ENCODE measurements around the gene PSMD12.

PSMD12 gene

DNA sequence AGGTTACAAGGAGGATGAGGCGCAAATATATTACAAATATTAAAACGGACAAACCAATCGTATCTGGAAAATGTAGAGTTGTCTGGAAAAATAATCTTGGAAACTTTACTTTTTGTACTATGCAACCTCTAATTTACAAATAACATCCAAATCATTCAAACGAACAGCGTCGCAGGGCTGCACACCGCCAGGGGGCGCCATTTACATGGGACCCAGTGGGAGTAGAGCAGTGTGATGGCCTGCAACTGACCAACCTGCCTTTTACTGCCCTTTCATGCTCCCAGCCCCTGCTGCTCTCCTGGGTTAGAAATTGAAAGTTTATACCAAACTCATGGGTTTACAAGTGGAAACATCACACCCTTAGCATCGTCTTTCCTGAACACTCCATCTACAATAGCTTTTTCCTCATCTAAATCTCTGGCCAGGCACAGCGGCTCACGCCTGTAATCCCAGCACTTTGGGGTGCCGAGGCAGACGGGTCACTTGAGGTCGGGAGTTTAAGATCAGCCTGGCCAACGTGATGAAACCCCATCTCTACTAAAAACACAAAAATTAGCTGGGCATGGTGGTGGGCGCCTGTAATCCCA lies 20.7 kb upstream of the PSMD12 start:
- no peak overlapping the region for H2AK5ac ChIP-seq (ENCODE audit: low read length)
- H3K4me2 ChIP-seq (ENCODE audit: low read length): no peak overlapping the region
- no peaks in the 10 kb centered on the region for H3K36me3 ChIP-seq (ENCODE audit: control insufficient read depth, insufficient read depth, low read length)
- H2BK5ac ChIP-seq (ENCODE audit: low read length): no peak overlapping the region
- no peak overlapping the region for H2BK120ac ChIP-seq (ENCODE audit: low read depth, low read length)
- H3K9ac ChIP-seq (ENCODE audit: low read length): no peak overlapping the region
- peaks cover 35% of the 10 kb centered on the region for H3K79me2 ChIP-seq (ENCODE audit: control insufficient read depth, insufficient read depth, low read length)
- H3K4me3 ChIP-seq (ENCODE audit: low read length): no peak overlapping the region
- H3K79me1 ChIP-seq (ENCODE audit: low read length): peaks cover 6% of the 10 kb centered on the region
- no peak overlapping the region for H3K56ac ChIP-seq (ENCODE audit: low read length)
- DNase-seq: peak; percentile 70
- H3K27me3 ChIP-seq (ENCODE audit: insufficient read depth, low read length, poor library complexity): no peaks in the 10 kb centered on the region
- no peak overlapping the region for H4K5ac ChIP-seq (ENCODE audit: low read length)
- no peak overlapping the region for H4K8ac ChIP-seq (ENCODE audit: low read depth, low read length)
- no peak overlapping the region for H3K23ac ChIP-seq (ENCODE audit: low read length)
- no peak overlapping the region for H3K27ac ChIP-seq (ENCODE audit: low read depth, low read length)
- no CpG with 5 or more reads among the region's 16 CpGs for WGBS (ENCODE audit: extremely low coverage, insufficient coverage, low lambda C conversion rate)
- H2BK15ac ChIP-seq (replicated peaks; ENCODE audit: low read depth): no peak overlapping the region
- no peak overlapping the region for H3K4ac ChIP-seq (ENCODE audit: low read depth, low read length)
- H3K4me1 ChIP-seq (ENCODE audit: control insufficient read depth, low read depth, low read length): no peaks in the 10 kb centered on the region
- no peak overlapping the region for H3K18ac ChIP-seq (ENCODE audit: low read length)

DNA sequence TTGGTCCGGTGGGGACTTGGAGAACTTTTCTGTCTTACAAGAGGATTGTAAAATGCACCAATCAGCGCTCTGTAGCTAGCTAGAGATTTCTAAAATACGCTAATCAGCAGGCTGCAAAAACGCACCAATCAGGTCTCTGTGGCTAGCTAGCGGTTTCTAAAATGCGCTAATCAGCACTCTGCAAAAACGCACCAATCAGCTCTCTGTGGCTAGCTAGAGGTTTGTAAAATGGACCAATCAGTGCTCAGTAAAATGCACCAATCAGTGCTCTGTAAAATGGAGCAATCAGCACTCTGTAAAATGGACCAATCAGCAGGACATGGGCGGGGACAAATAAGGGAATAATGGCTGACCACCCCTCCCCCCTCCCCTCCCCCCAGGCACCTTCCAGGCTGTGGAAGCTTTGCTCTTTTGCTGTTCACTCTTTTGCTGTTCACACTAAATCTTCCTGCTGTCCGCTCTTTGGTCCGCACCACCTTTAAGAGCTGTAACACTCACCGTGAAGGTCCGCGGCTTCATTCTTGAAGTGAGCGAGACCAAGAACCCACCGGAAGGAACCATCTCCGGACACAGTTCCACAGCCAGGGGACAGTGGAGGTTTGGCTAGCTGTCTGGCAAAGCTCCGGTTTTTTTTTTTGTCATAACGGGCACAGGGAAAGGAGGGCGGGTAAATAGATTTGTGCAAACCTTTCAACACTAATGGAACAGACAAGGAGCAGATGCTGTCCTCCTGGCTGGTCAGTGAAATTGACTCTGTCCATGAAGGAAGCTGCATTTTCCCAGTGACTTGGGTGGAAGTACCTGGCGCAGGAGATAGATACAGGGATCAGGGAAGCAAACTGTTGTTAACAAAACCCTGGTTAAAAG lies 19.0 kb upstream of the PSMD12 start:
- no peaks in the 10 kb centered on the region for H3K4me1 ChIP-seq (ENCODE audit: control insufficient read depth, low read depth, low read length)
- H4K5ac ChIP-seq (ENCODE audit: low read length): no peak overlapping the region
- no peak overlapping the region for H3K4me2 ChIP-seq (ENCODE audit: low read length)
- H3K27me3 ChIP-seq (ENCODE audit: insufficient read depth, low read length, poor library complexity): no peaks in the 10 kb centered on the region
- no peak overlapping the region for H4K8ac ChIP-seq (ENCODE audit: low read depth, low read length)
- DNase-seq: peak; percentile 50
- H3K4ac ChIP-seq (ENCODE audit: low read depth, low read length): no peak overlapping the region
- H3K23ac ChIP-seq (ENCODE audit: low read length): no peak overlapping the region
- H2BK15ac ChIP-seq (replicated peaks; ENCODE audit: low read depth): no peak overlapping the region
- no peak overlapping the region for H3K18ac ChIP-seq (ENCODE audit: low read length)
- no peak overlapping the region for H2BK5ac ChIP-seq (ENCODE audit: low read length)
- H2AK5ac ChIP-seq (ENCODE audit: low read length): no peak overlapping the region
- H3K56ac ChIP-seq (ENCODE audit: low read length): no peak overlapping the region
- no peak overlapping the region for H3K4me3 ChIP-seq (ENCODE audit: low read length)
- WGBS (ENCODE audit: extremely low coverage, insufficient coverage, low lambda C conversion rate): no CpG with 5 or more reads among the region's 20 CpGs
- H3K36me3 ChIP-seq (ENCODE audit: control insufficient read depth, insufficient read depth, low read length): no peaks in the 10 kb centered on the region
- peaks cover 40% of the 10 kb centered on the region for H3K79me2 ChIP-seq (ENCODE audit: control insufficient read depth, insufficient read depth, low read length)
- H3K9ac ChIP-seq (ENCODE audit: low read length): no peak overlapping the region
- H3K27ac ChIP-seq (ENCODE audit: low read depth, low read length): no peak overlapping the region
- H3K79me1 ChIP-seq (ENCODE audit: low read length): peaks cover 9% of the 10 kb centered on the region
- H2BK120ac ChIP-seq (ENCODE audit: low read depth, low read length): no peak overlapping the region

DNA sequence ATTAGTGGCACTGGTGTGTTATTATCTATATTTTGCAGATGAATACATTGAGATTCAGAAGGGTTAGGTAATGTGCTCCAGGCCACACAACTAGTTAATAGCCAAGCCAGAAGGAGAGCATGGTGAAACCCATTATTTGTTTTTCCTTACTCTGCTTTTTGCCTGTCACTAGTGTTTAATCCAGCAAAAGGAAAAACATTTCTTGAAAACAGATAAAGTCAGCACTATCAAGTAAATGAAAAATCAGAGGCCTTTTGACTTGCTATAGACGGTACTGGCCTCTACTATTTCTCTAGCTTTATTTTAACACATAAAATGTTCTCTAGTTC lies 15.5 kb upstream of the PSMD12 start:
- no peak overlapping the region for H2BK5ac ChIP-seq (ENCODE audit: low read length)
- no peak overlapping the region for H3K4me3 ChIP-seq (ENCODE audit: low read length)
- H4K8ac ChIP-seq (ENCODE audit: low read depth, low read length): no peak overlapping the region
- no peak overlapping the region for H4K5ac ChIP-seq (ENCODE audit: low read length)
- H3K27ac ChIP-seq (ENCODE audit: low read depth, low read length): no peak overlapping the region
- no peak overlapping the region for H3K4ac ChIP-seq (ENCODE audit: low read depth, low read length)
- peaks cover 10% of the 10 kb centered on the region for H3K79me1 ChIP-seq (ENCODE audit: low read length)
- H2BK120ac ChIP-seq (ENCODE audit: low read depth, low read length): no peak overlapping the region
- no peaks in the 10 kb centered on the region for H3K36me3 ChIP-seq (ENCODE audit: control insufficient read depth, insufficient read depth, low read length)
- peaks cover 32% of the 10 kb centered on the region for H3K79me2 ChIP-seq (ENCODE audit: control insufficient read depth, insufficient read depth, low read length)
- H3K9ac ChIP-seq (ENCODE audit: low read length): no peak overlapping the region
- no CpG with 5 or more reads among the region's 1 CpG for WGBS (ENCODE audit: extremely low coverage, insufficient coverage, low lambda C conversion rate)
- H3K4me1 ChIP-seq (ENCODE audit: control insufficient read depth, low read depth, low read length): peaks cover 3% of the 10 kb centered on the region
- H3K4me2 ChIP-seq (ENCODE audit: low read length): no peak overlapping the region
- no peak for DNase-seq
- H3K27me3 ChIP-seq (ENCODE audit: insufficient read depth, low read length, poor library complexity): no peaks in the 10 kb centered on the region
- H3K56ac ChIP-seq (ENCODE audit: low read length): no peak overlapping the region
- no peak overlapping the region for H2BK15ac ChIP-seq (replicated peaks; ENCODE audit: low read depth)
- no peak overlapping the region for H3K18ac ChIP-seq (ENCODE audit: low read length)
- no peak overlapping the region for H3K23ac ChIP-seq (ENCODE audit: low read length)
- no peak overlapping the region for H2AK5ac ChIP-seq (ENCODE audit: low read length)

DNA sequence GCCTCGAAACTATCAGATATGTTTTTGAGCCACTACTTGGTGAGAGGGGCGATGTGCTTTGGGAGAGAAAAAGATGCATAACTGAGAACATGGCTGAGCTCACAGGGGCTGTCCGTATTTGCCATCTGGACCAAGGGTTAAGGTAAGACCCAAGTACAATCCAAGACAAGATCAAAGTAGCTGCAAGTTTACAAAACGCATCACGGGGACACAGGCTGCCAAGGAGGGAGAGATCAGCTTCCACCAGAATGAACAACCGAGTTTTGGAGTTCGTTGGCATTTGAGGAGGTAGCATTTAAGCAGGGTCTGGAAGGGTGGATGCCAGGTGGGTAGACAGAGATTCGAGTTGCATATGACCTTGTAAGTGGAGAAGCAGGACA lies 12.9 kb upstream of the PSMD12 start:
- Histone ChIP-seq H3K27ac (ENCODE audit: low read depth, low read length) (peak overlapping the region; percentile 58), H4K8ac (ENCODE audit: low read depth, low read length) (no peak overlapping the region)

DNA sequence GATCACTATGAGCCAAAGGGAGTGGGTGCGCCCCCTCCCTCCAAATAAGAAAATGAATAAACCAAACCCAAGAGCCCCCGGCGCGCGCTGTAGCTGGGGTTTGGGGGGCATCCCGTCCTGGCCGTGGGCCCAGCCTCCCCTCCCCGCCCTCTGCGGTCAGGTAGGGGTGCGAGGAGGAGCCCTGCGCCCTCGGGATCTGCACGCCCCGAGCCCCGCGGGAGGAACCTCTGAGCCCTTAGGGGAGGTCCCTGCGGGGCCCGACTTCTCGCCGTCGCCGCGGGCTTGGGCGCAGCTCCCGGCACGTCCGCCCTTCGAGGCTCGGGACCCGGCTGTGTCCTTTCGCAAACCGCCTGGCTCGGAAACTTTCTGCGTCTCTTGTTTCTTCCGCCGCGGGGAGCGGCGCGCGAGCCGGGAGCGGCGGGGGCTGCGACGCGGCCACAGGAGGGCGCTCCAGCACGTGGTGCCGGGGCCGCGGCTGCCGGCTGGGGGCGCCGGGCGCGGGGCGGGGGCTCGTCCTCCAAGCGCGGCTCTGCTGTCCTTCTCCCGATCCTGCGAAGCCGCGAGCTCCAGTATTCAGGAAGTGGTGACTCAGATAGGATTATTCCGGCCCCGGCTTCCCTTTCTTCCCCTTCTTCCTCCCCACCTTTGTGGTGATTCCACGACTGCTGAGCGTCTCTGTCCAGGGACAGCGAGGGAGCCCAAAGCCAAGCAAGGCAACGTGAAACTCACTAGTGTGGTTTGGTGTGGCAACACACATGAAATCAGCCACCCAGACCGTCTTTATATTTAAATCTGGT lies 12.3 kb upstream of the PSMD12 start:
- WGBS (ENCODE audit: extremely low coverage, insufficient coverage, low lambda C conversion rate): no CpG with 5 or more reads among the region's 72 CpGs
- Histone ChIP-seq H3K9ac (ENCODE audit: low read length) (peak overlapping the region; percentile 75), H3K4me2 (ENCODE audit: low read length) (peak overlapping the region; percentile 51), H3K56ac (ENCODE audit: low read length) (peak overlapping the region; percentile 95), H3K23ac (ENCODE audit: low read length) (no peak overlapping the region), H4K5ac (ENCODE audit: low read length) (no peak overlapping the region), H2BK5ac (ENCODE audit: low read length) (peak overlapping the region; percentile 35), H2AK5ac (ENCODE audit: low read length) (no peak overlapping the region), H3K79me2 (ENCODE audit: control insufficient read depth, insufficient read depth, low read length) (peaks cover 18% of the 10 kb centered on the region), H4K8ac (ENCODE audit: low read depth, low read length) (peak overlapping the region; percentile 65), H3K27ac (ENCODE audit: low read depth, low read length) (peak overlapping the region; percentile 96), H3K4ac (ENCODE audit: low read depth, low read length) (peak overlapping the region; percentile 63), H3K27me3 (ENCODE audit: insufficient read depth, low read length, poor library complexity) (no peaks in the 10 kb centered on the region), H2BK120ac (ENCODE audit: low read depth, low read length) (peak overlapping the region; percentile 19), H3K4me1 (ENCODE audit: control insufficient read depth, low read depth, low read length) (peaks cover 4% of the 10 kb centered on the region), H3K4me3 (ENCODE audit: low read length) (peak overlapping the region; percentile 38), H3K18ac (ENCODE audit: low read length) (peak overlapping the region; percentile 97), H3K36me3 (ENCODE audit: control insufficient read depth, insufficient read depth, low read length) (no peaks in the 10 kb centered on the region), H2BK15ac (replicated peaks; ENCODE audit: low read depth) (no peak overlapping the region), H3K79me1 (ENCODE audit: low read length) (peaks cover 10% of the 10 kb centered on the region)
- DNase-seq: peak; percentile 95

More for the DNA sequence above, 12.9 kb upstream of the PSMD12 start:
- peak overlapping the region; percentile 15 for H3K4me3 ChIP-seq (ENCODE audit: low read length)
- H3K9ac ChIP-seq (ENCODE audit: low read length): peak overlapping the region; percentile 60
- no peak overlapping the region for H2BK5ac ChIP-seq (ENCODE audit: low read length)
- H2BK120ac ChIP-seq (ENCODE audit: low read depth, low read length): no peak overlapping the region
- H3K27me3 ChIP-seq (ENCODE audit: insufficient read depth, low read length, poor library complexity): no peaks in the 10 kb centered on the region
- H2AK5ac ChIP-seq (ENCODE audit: low read length): peak overlapping the region; percentile 64
- H2BK15ac ChIP-seq (replicated peaks; ENCODE audit: low read depth): no peak overlapping the region
- peak overlapping the region; percentile 47 for H4K5ac ChIP-seq (ENCODE audit: low read length)
- H3K36me3 ChIP-seq (ENCODE audit: control insufficient read depth, insufficient read depth, low read length): no peaks in the 10 kb centered on the region
- H3K56ac ChIP-seq (ENCODE audit: low read length): peak overlapping the region; percentile 71
- peak overlapping the region; percentile 24 for H3K18ac ChIP-seq (ENCODE audit: low read length)
- peak overlapping the region; percentile 51 for H3K4me2 ChIP-seq (ENCODE audit: low read length)
- H3K79me2 ChIP-seq (ENCODE audit: control insufficient read depth, insufficient read depth, low read length): peaks cover 20% of the 10 kb centered on the region
- H3K23ac ChIP-seq (ENCODE audit: low read length): peak overlapping the region; percentile 59
- WGBS (ENCODE audit: extremely low coverage, insufficient coverage, low lambda C conversion rate): no CpG with 5 or more reads among the region's 8 CpGs
- no peak for DNase-seq
- peaks cover 4% of the 10 kb centered on the region for H3K4me1 ChIP-seq (ENCODE audit: control insufficient read depth, low read depth, low read length)
- H3K79me1 ChIP-seq (ENCODE audit: low read length): peaks cover 10% of the 10 kb centered on the region
- no peak overlapping the region for H3K4ac ChIP-seq (ENCODE audit: low read depth, low read length)

Measured in mesendoderm (in vitro differentiated cells).